SH-SY5Y (cell line): ENCODE results near the gene CELF2.

ENCODE experiments used
- GATA2 ChIP-seq: IDR thresholded peaks from 2 replicates; pipeline ENCODE4 v1.6.1; 2011; ENCODE audit warnings: mild to moderate bottlenecking, low read depth, low read length
- GATA3 ChIP-seq: IDR thresholded peaks from 2 replicates; pipeline ENCODE4 v1.6.1; 2011; ENCODE audit warnings: low read depth, mild to moderate bottlenecking, low read length, moderate library complexity

- TF ChIP-seq GATA2 (no peak), GATA3 (no peak)
These were observed 13.3 kb upstream of the CELF2 start for GRCh38 chr10:11004144-11005077.
